Measurements from ENCODE around the gene CCL15.

The CCL15 gene

DNA sequence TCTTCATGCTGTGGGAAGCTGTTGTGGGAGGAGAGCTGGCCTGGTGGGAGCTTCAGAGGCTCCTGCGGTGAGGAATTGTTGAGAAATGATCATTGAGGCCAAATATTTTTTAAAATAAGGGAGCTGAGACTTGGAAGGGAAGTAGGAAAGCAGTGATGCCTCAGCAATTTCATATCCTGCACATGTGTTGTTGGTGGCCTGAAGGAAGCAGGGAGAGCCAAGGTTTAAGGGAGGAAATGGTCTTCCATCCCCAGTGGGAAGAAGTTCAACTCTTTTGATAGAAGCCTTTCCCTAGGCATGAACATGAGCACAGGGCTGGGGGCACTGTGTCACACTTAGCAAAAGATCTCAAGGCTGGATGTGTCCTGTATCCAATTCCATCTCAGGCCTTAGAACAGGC, 14.7 kb downstream of the CCL15 start, which contains the start of gene CCL14:
Gene CCL14 (minus strand): TSS at position 87 of the 400 bp plus-strand sequence. CDS start 80 bp downstream, at position 7.
- ChIA-PET POLR2A (no interaction called here), CTCF (no interaction called here)
- no peak for TF ChIP-seq CTBP1 (IDR thresholded peaks at IDR 0.05; ENCODE audit: borderline replicate concordance)
- TF ChIP-seq, protein P1, sequence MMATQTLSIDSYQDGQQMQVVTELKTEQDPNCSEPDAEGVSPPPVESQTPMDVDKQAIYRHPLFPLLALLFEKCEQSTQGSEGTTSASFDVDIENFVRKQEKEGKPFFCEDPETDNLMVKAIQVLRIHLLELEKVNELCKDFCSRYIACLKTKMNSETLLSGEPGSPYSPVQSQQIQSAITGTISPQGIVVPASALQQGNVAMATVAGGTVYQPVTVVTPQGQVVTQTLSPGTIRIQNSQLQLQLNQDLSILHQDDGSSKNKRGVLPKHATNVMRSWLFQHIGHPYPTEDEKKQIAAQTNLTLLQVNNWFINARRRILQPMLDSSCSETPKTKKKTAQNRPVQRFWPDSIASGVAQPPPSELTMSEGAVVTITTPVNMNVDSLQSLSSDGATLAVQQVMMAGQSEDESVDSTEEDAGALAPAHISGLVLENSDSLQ (IDR thresholded peaks at IDR 0.05) = no peak
- no peak for TF ChIP-seq FOXM1 (IDR thresholded peaks at IDR 0.05; ENCODE audit: borderline replicate concordance)
- TF ChIP-seq BHLHE40 (IDR thresholded peaks at IDR 0.05; ENCODE audit: borderline replicate concordance) = no peak
- TF ChIP-seq FOXK2 (IDR thresholded peaks at IDR 0.05) = no peak
- DNase-seq (ENCODE audit: extremely low spot score) = no peak

DNA sequence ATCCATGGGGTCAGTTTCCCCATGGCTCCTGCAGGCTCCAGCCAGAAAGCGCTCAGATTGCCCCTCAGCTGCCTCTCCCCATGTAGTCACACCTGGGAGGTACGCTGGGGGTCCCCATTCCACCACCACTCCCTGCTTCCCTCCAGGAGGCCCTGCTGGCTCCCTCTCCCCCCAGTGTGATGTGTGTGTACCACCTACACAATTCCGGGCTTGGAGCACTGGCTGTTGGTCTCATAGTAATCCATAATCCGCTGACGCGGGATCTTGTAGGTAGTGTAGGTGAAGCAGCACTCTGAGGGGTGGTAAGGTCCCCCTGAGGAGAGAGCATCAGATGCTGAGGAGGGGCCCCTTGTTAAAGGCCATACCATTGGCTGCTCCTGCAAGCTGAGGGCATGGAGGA, 17.2 kb downstream of the CCL15 start:
- no peak for DNase-seq (ENCODE audit: extremely low spot score)
- CTCF ChIA-PET = no interaction called here
- no peak for TF ChIP-seq ARNT (IDR thresholded peaks at IDR 0.05)
- TF ChIP-seq, protein P1 (IDR thresholded peaks at IDR 0.05) = no peak
- no peak for TF ChIP-seq CTBP1 (IDR thresholded peaks at IDR 0.05; ENCODE audit: borderline replicate concordance)
- no peak for TF ChIP-seq LEF1 (IDR thresholded peaks at IDR 0.05; ENCODE audit: borderline replicate concordance)
- no peak for TF ChIP-seq TARDBP (IDR thresholded peaks at IDR 0.05)
- TF ChIP-seq SUZ12 (IDR thresholded peaks at IDR 0.05) = no peak
- no peak for TF ChIP-seq BHLHE40 (IDR thresholded peaks at IDR 0.05; ENCODE audit: borderline replicate concordance)
- TF ChIP-seq NFRKB (IDR thresholded peaks at IDR 0.05) = no peak
- TF ChIP-seq HDGF (IDR thresholded peaks at IDR 0.05; ENCODE audit: borderline replicate concordance) = no peak
- no peak for TF ChIP-seq ELF4 (IDR thresholded peaks at IDR 0.05)
- no peak for TF ChIP-seq FOXK2 (IDR thresholded peaks at IDR 0.05)
- TF ChIP-seq SP1 (IDR thresholded peaks at IDR 0.05) = no peak
- POLR2A ChIA-PET = no interaction called here

DNA sequence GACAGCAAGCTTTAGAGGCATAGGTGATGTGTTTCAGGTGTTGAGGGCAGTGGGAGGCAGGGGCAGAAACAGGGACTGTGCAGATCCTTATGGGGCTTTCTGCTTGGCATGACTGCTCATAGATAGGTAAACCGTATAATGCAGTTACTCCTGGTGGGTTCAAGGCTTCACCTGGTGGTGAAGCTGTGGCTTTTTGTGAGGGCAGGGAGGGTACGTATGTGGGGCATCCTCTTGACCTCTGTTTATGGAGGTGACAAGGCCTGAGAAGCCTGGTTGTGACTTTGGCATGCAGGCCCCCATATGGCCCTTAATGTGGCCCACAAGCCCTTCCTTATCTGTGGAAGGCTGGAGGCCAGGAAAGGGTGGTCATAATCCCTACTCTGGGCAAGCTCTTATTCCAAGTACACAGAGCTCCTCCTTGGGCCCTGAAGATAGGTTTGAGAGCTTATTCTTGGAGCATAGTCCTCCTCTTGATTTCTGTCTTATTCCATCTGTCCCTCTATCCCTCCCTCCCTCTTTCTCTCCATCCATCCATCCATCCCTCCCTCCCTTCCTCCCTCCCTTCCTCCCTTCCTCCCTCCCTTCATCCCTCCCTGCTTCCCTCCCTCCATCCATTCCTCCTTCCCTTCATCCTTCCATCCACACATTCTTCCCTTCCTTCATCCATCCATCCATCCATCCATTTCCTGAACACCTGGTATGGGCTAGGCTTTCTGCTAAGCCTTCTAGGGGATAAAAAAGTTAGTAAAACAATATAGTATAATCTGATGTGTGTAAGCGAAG, 18.8 kb downstream of the CCL15 start:
- POLR2A ChIA-PET = no interaction called here
- TF ChIP-seq HDGF (IDR thresholded peaks at IDR 0.05; ENCODE audit: borderline replicate concordance) = no peak
- no peak for TF ChIP-seq ZNF384 (IDR thresholded peaks at IDR 0.05)
- TF ChIP-seq SP1 (IDR thresholded peaks at IDR 0.05) = no peak
- no peak for TF ChIP-seq FOXM1 (IDR thresholded peaks at IDR 0.05; ENCODE audit: borderline replicate concordance)
- no peak for TF ChIP-seq LEF1 (IDR thresholded peaks at IDR 0.05; ENCODE audit: borderline replicate concordance)
- no peak for TF ChIP-seq FOXA1 (IDR thresholded peaks at IDR 0.05)
- TF ChIP-seq NFRKB (IDR thresholded peaks at IDR 0.05) = no peak
- no peak for TF ChIP-seq ARNT (IDR thresholded peaks at IDR 0.05)
- TF ChIP-seq BHLHE40 (IDR thresholded peaks at IDR 0.05; ENCODE audit: borderline replicate concordance) = no peak
- no peak for TF ChIP-seq FOXK2 (IDR thresholded peaks at IDR 0.05)
- no peak for TF ChIP-seq SUZ12 (IDR thresholded peaks at IDR 0.05)
- no peak for TF ChIP-seq ELF4 (IDR thresholded peaks at IDR 0.05)
- no peak for TF ChIP-seq CTBP1 (IDR thresholded peaks at IDR 0.05; ENCODE audit: borderline replicate concordance)
- TF ChIP-seq, protein P1 (IDR thresholded peaks at IDR 0.05) = no peak
- TF ChIP-seq L3MBTL2 (conservative IDR thresholded peaks at IDR 0.05) = no peak
- TF ChIP-seq TARDBP (IDR thresholded peaks at IDR 0.05) = no peak
- no peak for DNase-seq (ENCODE audit: extremely low spot score)
- CTCF ChIA-PET = interaction anchor here (0.5 to 3.6 kb wide), 4 partner anchors 90 to 501 kb away, joined by 3 to 14 read pairs (median 8); no protein-coding TSS in a partner anchor

DNA sequence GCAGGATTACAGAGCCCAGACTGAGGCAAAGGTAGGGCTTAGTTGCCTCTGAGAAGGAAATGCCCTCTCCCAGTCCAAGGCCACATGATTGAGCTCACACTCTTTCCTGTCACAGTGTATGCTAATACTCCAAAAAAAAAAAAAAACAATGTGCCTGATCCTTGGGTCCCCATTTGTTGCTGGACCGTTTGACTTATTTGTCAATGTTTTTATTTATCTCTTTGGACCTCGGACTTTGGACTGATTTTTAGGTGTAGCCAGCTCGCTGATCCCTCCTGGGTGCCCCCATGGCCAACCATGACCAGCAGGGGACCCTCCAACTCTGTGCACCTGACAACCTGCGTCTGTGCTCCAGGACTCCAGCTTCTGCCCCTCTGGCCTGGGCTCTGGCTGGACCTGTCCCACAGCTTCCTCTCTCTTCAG, 19.4 kb downstream of the CCL15 start:
- no peak for DNase-seq (ENCODE audit: extremely low spot score)
- ChIA-PET POLR2A (no interaction called here), CTCF (interaction anchor here (0.6 to 3.6 kb wide), 7 partner anchors 10 to 501 kb away, joined by 3 to 14 read pairs (median 4); partner anchors contain the start of gene CCL18)
- no peak for TF ChIP-seq FOXA1 (IDR thresholded peaks at IDR 0.05)
- no peak for TF ChIP-seq BHLHE40 (IDR thresholded peaks at IDR 0.05; ENCODE audit: borderline replicate concordance)
- TF ChIP-seq TARDBP (IDR thresholded peaks at IDR 0.05) = no peak
- TF ChIP-seq ELF4 (IDR thresholded peaks at IDR 0.05) = no peak
- no peak for TF ChIP-seq LEF1 (IDR thresholded peaks at IDR 0.05; ENCODE audit: borderline replicate concordance)
- TF ChIP-seq FOXK2 (IDR thresholded peaks at IDR 0.05) = no peak
- TF ChIP-seq HDGF (IDR thresholded peaks at IDR 0.05; ENCODE audit: borderline replicate concordance) = no peak
- TF ChIP-seq L3MBTL2 (conservative IDR thresholded peaks at IDR 0.05) = no peak
- TF ChIP-seq ZNF384 (IDR thresholded peaks at IDR 0.05) = no peak
- TF ChIP-seq FOXM1 (IDR thresholded peaks at IDR 0.05; ENCODE audit: borderline replicate concordance) = no peak
- no peak for TF ChIP-seq CTBP1 (IDR thresholded peaks at IDR 0.05; ENCODE audit: borderline replicate concordance)
- TF ChIP-seq SP1 (IDR thresholded peaks at IDR 0.05) = no peak
- no peak for TF ChIP-seq NFRKB (IDR thresholded peaks at IDR 0.05)
- TF ChIP-seq, protein P1 (IDR thresholded peaks at IDR 0.05) = no peak
- no peak for TF ChIP-seq SUZ12 (IDR thresholded peaks at IDR 0.05)
- no peak for TF ChIP-seq ARNT (IDR thresholded peaks at IDR 0.05)

DNA sequence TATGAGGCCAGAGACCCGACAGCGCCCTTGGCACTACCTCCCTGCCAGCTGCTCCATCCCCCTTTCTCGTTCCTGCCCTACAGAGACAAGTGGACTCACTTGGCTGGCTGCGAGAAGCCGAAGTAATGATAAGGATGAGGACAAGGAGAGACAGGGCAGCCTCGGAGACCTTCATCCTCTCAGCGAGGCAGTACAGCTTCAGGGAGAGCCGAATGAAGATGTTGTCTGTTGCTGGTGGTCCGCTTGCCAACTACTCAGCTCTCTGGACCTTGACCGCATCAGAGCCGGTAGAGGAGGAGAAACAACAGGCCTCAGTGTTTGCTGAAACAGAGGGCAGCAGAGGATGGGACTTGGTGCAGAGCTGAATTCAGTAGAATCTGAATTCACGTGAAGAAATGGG, 20.1 kb downstream of the CCL15 start, which contains the start of gene CCL16:
Gene CCL16 (minus strand): TSS at position 252 of the 400 bp plus-strand sequence. CDS start 77 bp downstream, at position 175.
- TF ChIP-seq SP1 (IDR thresholded peaks at IDR 0.05) (no peak), TARDBP (IDR thresholded peaks at IDR 0.05) (no peak), FOXM1 (IDR thresholded peaks at IDR 0.05; ENCODE audit: borderline replicate concordance) (no peak), BHLHE40 (IDR thresholded peaks at IDR 0.05; ENCODE audit: borderline replicate concordance) (no peak), LEF1 (IDR thresholded peaks at IDR 0.05; ENCODE audit: borderline replicate concordance) (no peak), NFRKB (IDR thresholded peaks at IDR 0.05) (no peak), FOXK2 (IDR thresholded peaks at IDR 0.05) (no peak), SUZ12 (IDR thresholded peaks at IDR 0.05) (no peak), CTBP1 (IDR thresholded peaks at IDR 0.05; ENCODE audit: borderline replicate concordance) (no peak), HDGF (IDR thresholded peaks at IDR 0.05; ENCODE audit: borderline replicate concordance) (no peak), ELF4 (IDR thresholded peaks at IDR 0.05) (no peak), ZNF384 (IDR thresholded peaks at IDR 0.05) (no peak), FOXA1 (IDR thresholded peaks at IDR 0.05) (no peak), ARNT (IDR thresholded peaks at IDR 0.05) (no peak)
- TF ChIP-seq, protein P1 (IDR thresholded peaks at IDR 0.05) = no peak
- DNase-seq (ENCODE audit: extremely low spot score) = no peak
- ChIA-PET POLR2A (no interaction called here), CTCF (interaction anchor here (0.5 to 3.6 kb wide), 6 partner anchors 10 to 168 kb away, joined by 3 to 14 read pairs (median 8); no protein-coding TSS in a partner anchor)
